ENCODE results near the gene ELAVL2.

The ELAVL2 gene

GRCh38 chr9:23717505-23717904, 108.5 kb downstream of the ELAVL2 start:
- DNase-seq, result no peak

GRCh38 chr9:23707249-23707648, 118.8 kb downstream of the ELAVL2 start:
- no peak for DNase-seq

GRCh38 chr9:23702311-23702922, 123.6 kb downstream of the ELAVL2 start:
- DNase-seq, result no peak

GRCh38 chr9:23701291-23701690, 124.7 kb downstream of the ELAVL2 start:
- DNase-seq, result no peak

- DNase-seq, result no peak
Observed at GRCh38 chr9:23700359-23700758, 125.7 kb downstream of the ELAVL2 start.

GRCh38 chr9:23698161-23698560, 127.9 kb downstream of the ELAVL2 start:
- no peak for DNase-seq

- DNase-seq, result no peak
Observed at GRCh38 chr9:23695572-23695971, 130.5 kb downstream of the ELAVL2 start.

- DNase-seq, result no peak
Observed at GRCh38 chr9:23693374-23693773, 132.7 kb downstream of the ELAVL2 start.

GRCh38 chr9:23686896-23687295, 139.1 kb downstream of the ELAVL2 start:
- no peak for DNase-seq

GRCh38 chr9:23686257-23686656, 139.8 kb downstream of the ELAVL2 start:
- no peak for DNase-seq

- DNase-seq, result no peak
Observed at GRCh38 chr9:23683611-23684061, 142.4 kb downstream of the ELAVL2 start.

- DNase-seq, result no peak
Observed at GRCh38 chr9:23682891-23683431, 143.1 kb downstream of the ELAVL2 start.

- DNase-seq, result no peak
Observed at GRCh38 chr9:23682352-23682751, 143.7 kb downstream of the ELAVL2 start.

GRCh38 chr9:23677446-23677845, 148.6 kb downstream of the ELAVL2 start:
- DNase-seq, result no peak

- DNase-seq, result no peak
Observed at GRCh38 chr9:23674016-23674585, 151.9 kb downstream of the ELAVL2 start.

- no peak for DNase-seq
Observed at GRCh38 chr9:23672151-23672550, 153.9 kb downstream of the ELAVL2 start.

- no peak for DNase-seq
Observed at GRCh38 chr9:23669776-23670175, 156.3 kb downstream of the ELAVL2 start.

- DNase-seq, result no peak
Observed at GRCh38 chr9:23665635-23666034, 160.4 kb downstream of the ELAVL2 start.

- DNase-seq, result no peak
Observed at GRCh38 chr9:23665051-23665450, 161.0 kb downstream of the ELAVL2 start.

- DNase-seq, result no peak
Observed at GRCh38 chr9:23663946-23664345, 162.1 kb downstream of the ELAVL2 start.

GRCh38 chr9:23663536-23663935, 162.5 kb downstream of the ELAVL2 start:
- DNase-seq, result no peak

- no peak for DNase-seq
Observed at GRCh38 chr9:23663125-23663524, 162.9 kb downstream of the ELAVL2 start.

- no peak for DNase-seq
Observed at GRCh38 chr9:23662320-23662719, 163.7 kb downstream of the ELAVL2 start.

- DNase-seq, result no peak
Observed at GRCh38 chr9:23659346-23660006, 166.6 kb downstream of the ELAVL2 start.

Data from activated gamma-delta T cell (primary cell).